Neuronal stem cell (in vitro differentiated cells): ENCODE results near the gene NXN.
"Not testable (repeated sequence)": the region's sequence is repeated elsewhere in the genome, so short reads cannot be mapped to it uniquely, and the experiment has no call there.

Experiments
- DNase-seq: peaks from one replicate; pipeline ENCODE4 v3.0.0-alpha.2; 2013; ENCODE audit warnings: low spot score
- H2AFZ ChIP-seq: one replicate; pipeline ENCODE4 v1.6.1; 2013; ENCODE audit warnings: mild to moderate bottlenecking, low read length, inconsistent platforms
- H2AK5ac ChIP-seq: 2 replicates; pipeline ENCODE4 v1.6.1; 2013; ENCODE audit warnings: low read depth, mild to moderate bottlenecking, inconsistent platforms, low read length, moderate library complexity, mixed read lengths
- H2BK120ac ChIP-seq: 2 replicates; pipeline ENCODE4 v1.6.1; 2013; ENCODE audit warnings: low read depth, mild to moderate bottlenecking, inconsistent platforms, low read length, moderate library complexity, mixed read lengths
- H2BK12ac ChIP-seq: one replicate; pipeline ENCODE4 v1.6.1; 2013; ENCODE audit warnings: low read length, inconsistent platforms
- H2BK15ac ChIP-seq: 2 replicates; pipeline ENCODE4 v1.6.1; 2013; ENCODE audit warnings: mild to moderate bottlenecking, low read length, inconsistent platforms, mixed read lengths
- H2BK5ac ChIP-seq: one replicate; pipeline ENCODE4 v1.6.1; 2013; ENCODE audit warnings: inconsistent platforms, mild to moderate bottlenecking, low read length, moderate library complexity
- H3K14ac ChIP-seq: one replicate; pipeline ENCODE4 v1.6.1; 2013; ENCODE audit warnings: low read length, inconsistent platforms
- H3K18ac ChIP-seq: 2 replicates; pipeline ENCODE4 v1.6.1; 2013; ENCODE audit warnings: low read length, inconsistent platforms
- H3K23ac ChIP-seq: 2 replicates; pipeline ENCODE4 v1.6.1; 2013; ENCODE audit warnings: low read depth, mild to moderate bottlenecking, mixed read lengths, low read length, inconsistent platforms; ENCODE audit not compliant: poor library complexity
- H3K27ac ChIP-seq: replicated peaks from 3 replicates; pipeline ENCODE4 v1.5.1; 2013; ENCODE audit warnings: low read length, inconsistent platforms
- H3K27me3 ChIP-seq, 3 experiments: 2 replicates each; pipeline ENCODE4 v1.6.1; 2013; ENCODE audit warnings: low read length in 3 of 3, mild to moderate bottlenecking in 2 of 3, inconsistent platforms in 1 of 3, low read depth in 1 of 3, mixed read lengths in 1 of 3, moderate library complexity in 1 of 3; ENCODE audit not compliant: control insufficient read depth in 3 of 3, insufficient read depth in 3 of 3
- H3K36me3 ChIP-seq, 2 donors: replicated peaks in 1 of 2; 2 replicates each; pipeline ENCODE4 v1.6.1; 2013; ENCODE audit warnings: low read length in 2 of 2; ENCODE audit not compliant: control insufficient read depth in 2 of 2, insufficient read depth in 2 of 2
- H3K4ac ChIP-seq: 2 replicates; pipeline ENCODE4 v1.6.1; 2013; ENCODE audit warnings: inconsistent platforms, mild to moderate bottlenecking, low read length, moderate library complexity
- H3K4me1 ChIP-seq, 2 donors: 1 replicate in 1 of 2; 2 replicates in 1 of 2; pipeline ENCODE4 v1.6.1; 2013; ENCODE audit warnings: low read length in 2 of 2, low read depth in 1 of 2; ENCODE audit not compliant: control insufficient read depth in 2 of 2, insufficient read depth in 1 of 2
- H3K4me2 ChIP-seq: one replicate; pipeline ENCODE4 v1.6.1; 2013; ENCODE audit warnings: mild to moderate bottlenecking, low read length, inconsistent platforms; ENCODE audit not compliant: insufficient read depth, poor library complexity, severe bottlenecking
- H3K4me3 ChIP-seq, 2 donors: 2 replicates each; pipeline ENCODE4 v1.5.1; 2013; ENCODE audit warnings: low read length in 2 of 2, mild to moderate bottlenecking in 2 of 2, inconsistent platforms in 1 of 2, moderate library complexity in 1 of 2
- H3K79me1 ChIP-seq: one replicate; pipeline ENCODE4 v1.6.1; 2013; ENCODE audit warnings: low read depth, mild to moderate bottlenecking, inconsistent platforms, low read length, moderate library complexity
- H3K9ac ChIP-seq: one replicate; pipeline ENCODE4 v1.6.1; 2013; ENCODE audit warnings: mild to moderate bottlenecking, low read depth, low read length, inconsistent platforms; ENCODE audit not compliant: poor library complexity
- H3K9me3 ChIP-seq, 2 donors: replicated peaks in 1 of 2; 2 replicates each; pipeline versions ENCODE3 to v1.6.1; 2013; ENCODE audit warnings: low read length in 2 of 2, mild to moderate bottlenecking in 2 of 2, inconsistent platforms in 1 of 2, low read depth in 1 of 2, mixed read lengths in 1 of 2, moderate library complexity in 1 of 2; ENCODE audit not compliant: control insufficient read depth in 2 of 2, insufficient read depth in 1 of 2
- H4K8ac ChIP-seq: one replicate; pipeline ENCODE4 v1.6.1; 2013; ENCODE audit warnings: low read depth, mild to moderate bottlenecking, inconsistent platforms, low read length, moderate library complexity
- H4K91ac ChIP-seq: one replicate; pipeline ENCODE4 v1.6.1; 2013; ENCODE audit warnings: low read length, low read depth, mild to moderate bottlenecking, inconsistent platforms; ENCODE audit not compliant: poor library complexity
- WGBS, 2 donors: extraction: QIAGEN DNeasy Blood & Tissue Kit; methylation state at CpG; one replicate each; pipeline ENCODE4 v1.1.7; 2013; ENCODE audit warnings: missing lambda C conversion rate in 2 of 2, mixed read lengths in 1 of 2; ENCODE audit not compliant: insufficient read length in 2 of 2, insufficient replicate concordance in 1 of 2; ENCODE audit errors: extremely low coverage in 2 of 2; 5-methylcytosine and 5-hydroxymethylcytosine counted together

NXN gene

DNA sequence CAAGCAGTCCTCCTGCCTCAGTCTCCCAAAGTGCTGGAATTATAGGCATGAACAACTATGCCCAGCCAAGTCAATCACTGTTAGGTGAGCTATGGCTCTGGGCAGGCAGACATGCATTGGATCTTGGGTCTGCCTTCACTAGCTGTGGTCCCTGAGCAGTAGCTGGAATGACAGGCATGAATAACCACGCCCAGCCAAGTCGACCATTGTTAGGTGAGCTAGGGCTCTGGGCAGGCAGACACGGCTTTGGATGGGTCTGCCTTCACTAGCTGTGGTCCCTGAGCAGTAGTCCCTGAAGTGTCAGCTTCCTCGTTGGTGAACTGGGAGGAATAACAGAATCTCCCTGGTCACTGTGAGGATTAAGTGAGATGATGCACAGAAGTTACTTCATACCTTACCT, 191.0 kb downstream of the NXN start:
- Histone ChIP-seq H3K23ac (no peak overlapping the region), H3K79me1 (no peaks in the 10 kb centered on the region), H3K9ac (no peak overlapping the region), H2BK12ac (no peak overlapping the region), H3K9me3 (no peaks in the 10 kb centered on the region), H3K14ac (no peak overlapping the region), H4K91ac (no peak overlapping the region), H3K4me1 (peaks cover 0 to 8% of the 10 kb centered on the region in 2 donors), H3K18ac (no peak overlapping the region), H3K4me2 (no peak overlapping the region), H2AK5ac (no peak overlapping the region), H3K4me3 (no peak overlapping the region), H3K4ac (no peak overlapping the region), H2BK120ac (no peak overlapping the region), H3K27me3 (no peaks in the 10 kb centered on the region), H3K27ac (no peak overlapping the region), H2AFZ (no peak overlapping the region), H3K36me3 (peaks cover 26 to 88% of the 10 kb centered on the region in 2 donors), H2BK15ac (no peak overlapping the region), H4K8ac (no peak overlapping the region), H2BK5ac (no peak overlapping the region)
- no peak for DNase-seq
- no CpG with 5 or more reads among the region's 4 CpGs for WGBS, 2 donors

DNA sequence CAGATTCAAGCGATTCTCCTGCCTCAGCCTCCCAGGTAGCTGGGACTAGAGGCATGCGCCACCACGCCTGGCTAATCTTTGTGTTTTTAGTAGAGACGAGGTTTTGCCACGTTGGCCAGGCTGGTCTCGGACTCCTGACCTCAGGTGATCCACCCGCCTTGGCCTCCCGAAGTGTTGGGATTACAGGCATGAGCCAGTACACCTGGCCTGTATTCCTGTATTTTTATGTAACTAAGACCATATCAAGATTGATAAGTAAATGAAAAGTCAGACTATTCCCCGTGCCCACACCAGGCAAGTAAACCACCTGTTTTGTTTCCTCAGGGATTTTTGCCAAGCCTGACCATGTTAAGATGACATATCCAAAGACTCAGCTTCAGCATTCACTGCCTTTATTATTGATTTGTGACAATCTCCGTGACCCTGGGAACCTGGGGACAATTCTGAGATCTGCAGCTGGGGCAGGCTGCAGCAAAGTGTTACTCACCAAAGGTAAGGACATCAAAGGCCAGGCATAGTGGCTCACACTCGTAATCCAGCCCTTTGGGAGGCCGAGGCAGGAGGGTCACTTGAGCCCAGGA, 191.8 kb downstream of the NXN start:
- no peak overlapping the region for H4K91ac ChIP-seq
- no peak overlapping the region for H2BK12ac ChIP-seq
- no CpG with 5 or more reads among the region's 12 CpGs for WGBS, 2 donors
- no peak overlapping the region for H3K4me2 ChIP-seq
- H3K23ac ChIP-seq = no peak overlapping the region
- no peak overlapping the region for H3K4me3 ChIP-seq
- no peaks in the 10 kb centered on the region for H3K27me3 ChIP-seq
- no peak overlapping the region for H3K14ac ChIP-seq
- H2AFZ ChIP-seq = no peak overlapping the region
- peaks cover 2% of the 10 kb centered on the region for H3K79me1 ChIP-seq
- H3K18ac ChIP-seq = no peak overlapping the region
- no peak overlapping the region for H3K27ac ChIP-seq
- no peak overlapping the region for H2BK120ac ChIP-seq
- H3K9ac ChIP-seq = no peak overlapping the region
- no peaks in the 10 kb centered on the region for H3K9me3 ChIP-seq
- peaks cover 5 to 11% of the 10 kb centered on the region in 2 donors for H3K4me1 ChIP-seq
- H3K4ac ChIP-seq = no peak overlapping the region
- H2BK5ac ChIP-seq = no peak overlapping the region
- H2AK5ac ChIP-seq = no peak overlapping the region
- no peak for DNase-seq
- no peak overlapping the region for H2BK15ac ChIP-seq
- H3K36me3 ChIP-seq = peaks cover 26 to 90% of the 10 kb centered on the region in 2 donors
- no peak overlapping the region for H4K8ac ChIP-seq

DNA sequence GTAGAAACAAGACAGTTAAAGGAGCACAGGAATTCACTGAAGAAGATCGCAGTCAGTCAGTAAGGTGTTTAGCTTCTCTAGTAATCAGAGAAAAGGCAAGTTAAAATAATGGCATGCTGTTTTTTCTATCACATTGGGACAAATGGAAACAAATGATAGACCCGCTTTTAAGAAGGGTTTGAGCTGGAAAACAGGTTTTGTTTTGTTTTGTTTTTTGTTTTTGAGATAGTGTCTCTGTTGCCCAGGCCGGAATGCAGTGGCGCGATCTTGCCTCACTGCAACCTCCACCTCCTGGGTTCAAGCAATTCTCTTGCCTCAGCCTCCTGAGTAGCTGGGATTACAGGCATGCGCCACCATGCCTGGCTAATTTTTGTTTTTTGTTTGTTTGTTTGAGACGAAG, 193.7 kb downstream of the NXN start:
- not testable (repeated sequence) for H2BK120ac ChIP-seq, H4K8ac ChIP-seq, H3K4me3 ChIP-seq, H4K91ac ChIP-seq, H3K4me2 ChIP-seq, H3K18ac ChIP-seq, H3K4ac ChIP-seq, DNase-seq, H3K4me1 ChIP-seq, H3K79me1 ChIP-seq, H3K23ac ChIP-seq, H2BK5ac ChIP-seq, H2AFZ ChIP-seq, H2BK12ac ChIP-seq, H3K9ac ChIP-seq, H3K14ac ChIP-seq, H2BK15ac ChIP-seq, H3K27ac ChIP-seq, H3K9me3 ChIP-seq, H3K27me3 ChIP-seq, H2AK5ac ChIP-seq
- peaks cover 15 to 71% of the 10 kb centered on the region in 2 donors for H3K36me3 ChIP-seq
- WGBS, 2 donors = no CpG with 5 or more reads among the region's 7 CpGs

DNA sequence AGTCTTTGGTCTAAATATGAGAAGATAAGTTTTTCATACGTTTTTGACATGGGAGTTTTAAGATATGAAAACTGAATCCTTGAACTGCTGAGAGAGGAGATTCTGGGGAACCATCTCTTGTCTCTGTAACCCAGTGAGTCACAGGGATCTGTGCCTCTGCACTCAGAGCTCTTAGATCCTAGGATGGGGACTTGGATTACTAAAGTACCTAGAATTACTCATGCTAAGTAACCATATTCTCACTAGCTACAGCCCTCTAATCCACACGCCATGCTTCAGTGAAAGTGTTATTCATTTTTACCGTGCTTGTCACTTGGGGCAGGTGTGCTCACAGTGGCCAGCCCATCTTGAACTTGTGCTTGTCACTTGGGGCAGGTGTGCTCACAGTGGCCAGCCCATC, 195.4 kb downstream of the NXN start:
- H3K14ac ChIP-seq = no peak overlapping the region
- H3K79me1 ChIP-seq = peaks cover 8% of the 10 kb centered on the region
- H2BK120ac ChIP-seq = no peak overlapping the region
- no peak overlapping the region for H3K4me3 ChIP-seq
- H3K23ac ChIP-seq = no peak overlapping the region
- WGBS, 2 donors = no CpG with 5 or more reads among the region's 3 CpGs
- no peak overlapping the region for H4K91ac ChIP-seq
- H2BK12ac ChIP-seq = no peak overlapping the region
- H3K18ac ChIP-seq = no peak overlapping the region
- no peak overlapping the region for H3K9ac ChIP-seq
- no peaks in the 10 kb centered on the region for H3K27me3 ChIP-seq
- no peak for DNase-seq
- no peak overlapping the region for H4K8ac ChIP-seq
- no peak overlapping the region for H2AK5ac ChIP-seq
- no peak overlapping the region for H3K27ac ChIP-seq
- peaks cover 11 to 65% of the 10 kb centered on the region in 2 donors for H3K36me3 ChIP-seq
- H2BK15ac ChIP-seq = no peak overlapping the region
- no peak overlapping the region for H3K4ac ChIP-seq
- H2BK5ac ChIP-seq = no peak overlapping the region
- H3K4me2 ChIP-seq = no peak overlapping the region
- no peak overlapping the region for H2AFZ ChIP-seq
- no peaks in the 10 kb centered on the region for H3K9me3 ChIP-seq
- peaks cover 9 to 10% of the 10 kb centered on the region in 2 donors for H3K4me1 ChIP-seq
